GM23248 (cell line): Measurements from ENCODE around the gene SNRPD2. TPM values are rescaled to one million over a fixed set of nuclear protein-coding genes. Genes with fewer than 3 reads are reported as not detected.

ENCODE experiments used
- DNase-seq: peaks from one replicate; pipeline ENCODE4 v3.0.0-alpha.2; 2015
- H2AFZ ChIP-seq: fragments of 200-600 bp; sonication (generic); 2 replicates; pipeline ENCODE4 v1.6.1; 2016; ENCODE audit warnings: antibody characterized with exemption
- H3F3A ChIP-seq: fragments of 200-600 bp; sonication (generic); 2 replicates; pipeline ENCODE4 v1.6.1; 2016; ENCODE audit warnings: mild to moderate bottlenecking, antibody characterized with exemption, mixed run types; ENCODE audit not compliant: insufficient read depth
- H3K27ac ChIP-seq: fragments of 200-600 bp; sonication (generic); 2 replicates; pipeline ENCODE4 v1.5.1; 2016; ENCODE audit warnings: mild to moderate bottlenecking
- H3K27me3 ChIP-seq: fragments of 200-600 bp; sonication (generic); replicated peaks from 2 replicates; pipeline ENCODE4 v1.6.1; 2016; ENCODE audit warnings: mild to moderate bottlenecking; ENCODE audit not compliant: insufficient read depth
- H3K36me3 ChIP-seq: fragments of 200-600 bp; sonication (generic); 2 replicates; pipeline ENCODE4 v1.6.1; 2016; ENCODE audit warnings: low read depth, mild to moderate bottlenecking
- H3K4me1 ChIP-seq: fragments of 200-600 bp; sonication (generic); 2 replicates; pipeline ENCODE4 v1.6.1; 2016; ENCODE audit warnings: mild to moderate bottlenecking; ENCODE audit not compliant: insufficient read depth
- H3K4me2 ChIP-seq: fragments of 200-600 bp; sonication (generic); one replicate; pipeline ENCODE4 v1.6.1; 2016; ENCODE audit warnings: mild to moderate bottlenecking; ENCODE audit not compliant: unreplicated experiment
- H3K4me3 ChIP-seq: fragments of 200-600 bp; sonication (generic); 2 replicates; pipeline ENCODE4 v1.5.1; 2016; ENCODE audit warnings: mild to moderate bottlenecking
- H3K79me2 ChIP-seq: fragments of 200-600 bp; sonication (generic); 2 replicates; pipeline ENCODE4 v1.6.1; 2016; ENCODE audit warnings: mild to moderate bottlenecking; ENCODE audit not compliant: insufficient read depth
- H3K9ac ChIP-seq: fragments of 200-600 bp; sonication (generic); 2 replicates; pipeline ENCODE4 v1.6.1; 2016; ENCODE audit warnings: mild to moderate bottlenecking
- H3K9me2 ChIP-seq: fragments of 200-600 bp; sonication (generic); 2 replicates; pipeline ENCODE4 v1.6.1; 2016; ENCODE audit warnings: mixed run types, mild to moderate bottlenecking, moderate library complexity; ENCODE audit not compliant: insufficient read depth
- H3K9me3 ChIP-seq: fragments of 200-600 bp; sonication (generic); one replicate; pipeline ENCODE4 v1.6.1; 2017; ENCODE audit warnings: low read depth
- H4K20me1 ChIP-seq: fragments of 200-600 bp; sonication (generic); 2 replicates; pipeline ENCODE4 v1.6.0; 2016; ENCODE audit not compliant: insufficient read depth
- EZH2 ChIP-seq: fragments of 200-600 bp; sonication (generic); IDR thresholded peaks from 2 replicates; pipeline ENCODE4 v1.6.1; 2018; ENCODE audit warnings: antibody characterized with exemption, mild to moderate bottlenecking; ENCODE audit not compliant: insufficient read depth, poor library complexity, severe bottlenecking
- EZH2phosphoT487 ChIP-seq: fragments of 200-600 bp; sonication (generic); IDR thresholded peaks from 2 replicates; pipeline ENCODE4 v1.6.1; 2018; ENCODE audit warnings: antibody characterized with exemption, moderate library complexity, mild to moderate bottlenecking, low read depth; ENCODE audit not compliant: insufficient read depth
- WGBS, 2 experiments: methylation state at CpG; one replicate each; pipeline ENCODE4 v1.1.6; 2015 to 2017; ENCODE audit warnings: low lambda C conversion rate in 2 of 2, low coverage in 1 of 2; ENCODE audit errors: missing lambda C conversion rate in 2 of 2; 5-methylcytosine and 5-hydroxymethylcytosine counted together
- in situ Hi-C: fragments of 300-500 bp; cut with MboI; formaldehyde crosslinking; loops from 2 replicates; pipeline ENCODE4 v1.15.0; 2020
- polyA plus RNA-seq: library from polyadenylated mRNA; unstranded; fragments of >200 nt; fragmentation: Nextera tagmentation; extraction: Ambion mirVana; gene quantifications from 2 replicates; pipeline ENCODE4 v1.2.1, GENCODE V29; 2016
- total RNA-seq: library from RNA; depleted of rRNA; stranded (reverse); fragments of >200 nt; shearing (Covaris generic); gene quantifications from 2 replicates; pipeline ENCODE4 v1.2.3, GENCODE V29; 2014

SNRPD2 gene
- total and polyA plus RNA-seq, 2 experiments from 2014 or later, result 129 to 544 TPM

GRCh38 chr19:45682117-45682516 is 9.6 kb downstream of the SNRPD2 start:
- in situ Hi-C loops, result no loop called here
- DNase-seq, result no peak
- Histone ChIP-seq H3K27ac (no peak overlapping the region), H3K36me3 (no peaks in the 10 kb centered on the region), H3K9me3 (no peaks in the 10 kb centered on the region), H3K27me3 (peaks cover 5% of the 10 kb centered on the region), H3K4me2 (no peak overlapping the region), H3K9ac (no peak overlapping the region), H3K4me3 (no peak overlapping the region), H4K20me1 (no peaks in the 10 kb centered on the region), H2AFZ (peak overlapping the region; percentile 97), H3K4me1 (peaks cover 7% of the 10 kb centered on the region), H3F3A (peaks cover 17% of the 10 kb centered on the region; the same call in 1 of the 2 replicates), H3K79me2 (no peaks in the 10 kb centered on the region), H3K9me2 (no peaks in the 10 kb centered on the region)
- TF ChIP-seq EZH2 (no peak), EZH2phosphoT487 (no peak)
- 63 to 67% methylated on average over 8 of the region's 8 CpGs for WGBS, 2 experiments

- DNase-seq, result peak; percentile 88
- H2AFZ ChIP-seq, result peak overlapping the region; percentile 97
Measured at GRCh38 chr19:45681391-45682015, 10.2 kb downstream of the SNRPD2 start.

GRCh38 chr19:45677351-45678230 is 14.2 kb downstream of the SNRPD2 start:
- Histone ChIP-seq H3K9ac (no peak overlapping the region), H3K4me3 (no peak overlapping the region; the same call in 1 of the 2 replicates), H4K20me1 (no peaks in the 10 kb centered on the region), H3K27me3 (peaks cover 10% of the 10 kb centered on the region), H3K9me3 (no peaks in the 10 kb centered on the region), H3F3A (peaks cover 5% of the 10 kb centered on the region; the same call in 1 of the 2 replicates), H3K36me3 (no peaks in the 10 kb centered on the region), H3K27ac (no peak overlapping the region), H3K4me1 (peaks cover 7% of the 10 kb centered on the region), H3K9me2 (no peaks in the 10 kb centered on the region), H3K79me2 (no peaks in the 10 kb centered on the region), H2AFZ (0 out of 2 replicates have a peak overlapping the region, but pooled peaks have one; percentile 14), H3K4me2 (peak overlapping the region; percentile 57)
- TF ChIP-seq EZH2phosphoT487, result no peak
- in situ Hi-C loops, result no loop called here
- 9% methylated on average over 43 to 49 of the region's 49 CpGs for WGBS, 2 experiments
- DNase-seq, result peak; percentile 59

More at GRCh38 chr19:45681391-45682015, 10.2 kb downstream of the SNRPD2 start:
- in situ Hi-C loops, result no loop called here
- TF ChIP-seq EZH2phosphoT487 (no peak), EZH2 (no peak)
- no peaks in the 10 kb centered on the region for H4K20me1 ChIP-seq
- peaks cover 8% of the 10 kb centered on the region for H3K27me3 ChIP-seq
- no peaks in the 10 kb centered on the region for H3K36me3 ChIP-seq
- H3K4me1 ChIP-seq, result peaks cover 7% of the 10 kb centered on the region
- H3K27ac ChIP-seq, result no peak overlapping the region
- 2 to 3% methylated on average over 45 to 50 of the region's 51 CpGs for WGBS, 2 experiments
- no peaks in the 10 kb centered on the region for H3K79me2 ChIP-seq
- no peaks in the 10 kb centered on the region for H3K9me3 ChIP-seq
- H3K4me2 ChIP-seq, result peak overlapping the region; percentile 65
- H3K4me3 ChIP-seq, result peak overlapping the region; percentile 71
- no peaks in the 10 kb centered on the region for H3K9me2 ChIP-seq
- H3K9ac ChIP-seq, result peak overlapping the region; percentile 65
- peaks cover 17% of the 10 kb centered on the region; the same call in 1 of the 2 replicates for H3F3A ChIP-seq

GRCh38 chr19:45676851-45677263 is 14.9 kb downstream of the SNRPD2 start:
- 7% methylated on average over 12 to 24 of the region's 28 CpGs for WGBS, 2 experiments
- no peak overlapping the region for H3K4me3 ChIP-seq

More at GRCh38 chr19:45676851-45677263, 14.9 kb downstream of the SNRPD2 start:
- no peaks in the 10 kb centered on the region for H3K79me2 ChIP-seq
- H2AFZ ChIP-seq, result peak overlapping the region; percentile 54
- H3K4me1 ChIP-seq, result peaks cover 7% of the 10 kb centered on the region
- no peaks in the 10 kb centered on the region for H3K9me3 ChIP-seq
- peaks cover 10% of the 10 kb centered on the region for H3K27me3 ChIP-seq
- no peak for TF ChIP-seq EZH2phosphoT487
- no peak for TF ChIP-seq EZH2
- H3K9ac ChIP-seq, result no peak overlapping the region
- no peaks in the 10 kb centered on the region for H3K9me2 ChIP-seq
- peaks cover 2% of the 10 kb centered on the region; the same call in 1 of the 2 replicates for H3F3A ChIP-seq
- no peaks in the 10 kb centered on the region for H3K36me3 ChIP-seq
- in situ Hi-C loops, result no loop called here
- no peak overlapping the region for H3K27ac ChIP-seq
- H4K20me1 ChIP-seq, result no peaks in the 10 kb centered on the region
- no peak for DNase-seq
- H3K4me2 ChIP-seq, result no peak overlapping the region
